NCI-H2227 (cell line): Measurements from ENCODE around the gene EFCAB11.
"Not testable (repeated sequence)": the region's sequence is repeated elsewhere in the genome, so short reads cannot be mapped to it uniquely, and the experiment has no call there.

Source experiments
- DNase-seq: peaks from one replicate; lab custom pipeline; 2025; ENCODE audit not compliant: unreplicated experiment; lab: John Stamatoyannopoulos, UW

EFCAB11 gene

GRCh38 chr14:89912667-89913211, 41.8 kb downstream of the EFCAB11 start:
- peak; percentile 81 for DNase-seq

- DNase-seq, result no peak
Measured at GRCh38 chr14:89912221-89912620, 42.3 kb downstream of the EFCAB11 start.

- no peak for DNase-seq
Measured at GRCh38 chr14:89911010-89911919, 43.3 kb downstream of the EFCAB11 start.

DNA sequence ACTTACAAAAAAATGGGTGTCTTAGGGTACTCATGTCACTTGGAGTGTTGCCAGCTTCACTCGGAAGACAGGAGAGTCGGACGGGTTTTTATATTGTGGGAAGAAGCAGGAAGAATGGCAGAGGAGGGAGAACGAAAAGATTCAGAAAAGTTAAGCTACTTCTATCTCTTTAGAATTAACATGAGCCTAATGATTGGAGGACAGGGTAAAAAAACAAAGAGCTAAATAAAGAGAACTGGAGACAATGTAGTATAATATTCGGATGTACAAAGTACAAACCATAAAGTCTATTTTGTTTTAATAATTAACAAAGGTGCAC, 43.9 kb downstream of the EFCAB11 start:
- no peak for DNase-seq

DNA sequence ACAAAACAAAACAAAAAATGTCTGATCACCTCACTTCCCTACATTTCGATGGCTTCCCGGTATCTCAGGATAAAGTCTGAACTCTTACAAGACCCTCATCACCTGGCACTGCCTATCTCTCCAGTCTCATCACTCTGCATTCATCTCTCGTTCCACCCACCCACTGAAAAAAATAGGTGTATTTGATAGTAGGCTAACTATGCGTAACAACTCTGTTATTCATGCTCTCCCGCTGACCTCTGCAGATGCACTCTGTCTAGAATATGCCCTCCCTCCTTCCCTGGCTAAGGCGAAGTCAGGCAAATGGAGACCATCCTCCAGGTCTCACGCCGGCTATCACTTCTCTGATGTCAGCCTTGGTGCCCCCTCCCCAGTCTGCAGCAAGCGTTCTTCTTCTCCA, 44.9 kb downstream of the EFCAB11 start:
- DNase-seq, result no peak

DNA sequence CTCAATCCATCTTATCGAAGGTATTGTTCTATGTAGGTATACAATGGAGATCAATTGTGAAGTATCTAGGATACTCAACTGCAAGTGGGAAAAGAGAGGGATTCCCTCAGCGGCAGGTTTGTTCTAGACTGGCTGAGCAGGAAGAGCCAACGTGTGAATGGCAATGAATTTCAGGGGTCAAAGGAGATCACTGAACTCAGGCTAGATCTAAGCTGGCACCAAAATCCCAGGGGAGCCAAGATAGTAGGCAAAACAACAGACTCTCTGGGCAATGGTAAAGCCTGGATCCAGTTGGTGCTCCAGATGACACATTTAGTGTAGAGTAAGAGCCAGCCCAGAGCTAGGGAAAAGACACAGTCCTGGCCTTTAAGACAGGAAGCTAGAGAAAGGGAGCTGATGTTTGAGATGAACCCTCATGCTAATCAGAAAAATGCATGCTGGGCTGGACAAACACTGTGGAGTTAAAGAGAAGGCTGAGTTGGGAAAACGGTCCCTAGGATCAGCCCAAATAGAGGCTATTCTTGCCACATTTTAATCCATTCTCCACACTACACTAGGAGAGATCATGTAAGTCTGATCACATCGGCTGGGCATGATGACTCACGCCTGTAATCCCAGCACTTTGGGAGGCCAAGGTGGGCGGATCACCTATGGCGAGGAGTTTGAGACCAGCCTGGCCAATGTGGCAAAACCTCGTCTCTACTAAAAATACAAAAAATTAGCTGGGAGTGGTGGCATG, 45.6 kb downstream of the EFCAB11 start:
- DNase-seq, result no peak

- DNase-seq, result no peak
Measured at GRCh38 chr14:89907655-89908054, 46.9 kb downstream of the EFCAB11 start.

- no peak for DNase-seq
Measured at GRCh38 chr14:89906000-89906399, 48.5 kb downstream of the EFCAB11 start.

DNA sequence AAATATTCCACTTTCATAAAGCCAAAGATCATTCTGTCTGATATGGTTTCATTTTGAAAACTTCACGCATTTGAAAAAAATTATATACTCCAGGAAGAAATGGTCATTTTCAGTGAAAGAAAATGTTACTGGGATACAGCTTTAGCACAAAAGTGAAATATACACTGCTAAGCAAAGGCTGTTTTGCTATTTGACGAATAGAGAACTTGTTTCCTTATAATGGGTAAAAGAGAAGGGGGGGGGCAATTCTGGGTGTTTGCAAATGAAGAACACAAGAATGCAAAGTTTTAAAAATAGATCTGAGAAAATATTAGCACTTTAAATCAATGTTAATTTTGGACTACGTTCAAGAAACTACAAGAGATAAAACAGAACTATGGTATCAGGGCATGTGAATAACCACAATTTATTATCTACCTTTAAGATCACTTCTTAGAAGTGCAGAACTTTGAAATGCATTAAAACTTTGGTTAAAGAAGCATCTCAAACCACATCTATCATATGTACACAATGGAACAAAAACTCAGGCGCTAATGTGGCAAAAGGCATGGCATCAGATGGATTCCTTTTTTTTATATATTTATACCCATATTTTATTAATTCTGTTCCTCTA, 51.1 kb downstream of the EFCAB11 start:
- no peak for DNase-seq

- no peak for DNase-seq
Measured at GRCh38 chr14:89902881-89903280, 51.6 kb downstream of the EFCAB11 start.

GRCh38 chr14:89900802-89901201, 53.7 kb downstream of the EFCAB11 start:
- DNase-seq, result no peak

DNA sequence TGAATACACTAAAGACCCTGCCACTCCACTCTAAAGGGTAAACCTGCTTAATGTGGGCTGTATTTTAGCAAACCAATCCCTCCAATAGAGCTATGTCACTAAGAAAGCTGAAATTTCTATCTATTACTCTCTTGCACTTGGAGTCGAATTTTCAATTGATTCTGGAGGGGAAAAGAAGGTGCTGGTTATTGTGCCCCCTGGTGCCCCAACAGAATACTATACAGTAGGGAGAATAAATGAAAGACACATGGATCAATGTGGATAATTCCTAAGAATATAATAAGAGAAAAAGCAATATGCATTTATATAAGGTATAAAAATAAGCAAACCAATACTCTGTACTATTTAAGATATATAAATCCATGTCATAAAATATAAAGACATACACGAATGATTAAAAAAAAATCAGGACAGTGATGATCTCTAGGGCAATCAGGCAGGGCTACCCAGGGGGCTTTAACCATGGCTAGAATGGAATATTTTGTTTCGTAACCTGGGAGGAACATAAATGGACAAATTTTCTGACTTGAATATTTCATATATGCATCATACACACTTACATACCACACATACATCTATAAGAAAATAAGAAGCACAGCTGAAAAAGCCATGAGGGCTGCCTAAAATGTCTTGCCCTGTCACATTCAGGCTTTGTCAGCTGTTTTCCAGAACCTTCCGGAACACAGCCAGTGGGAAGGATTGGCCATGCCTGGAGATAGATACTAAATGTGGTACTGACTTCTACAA, 54.4 kb downstream of the EFCAB11 start:
- no peak for DNase-seq

DNA sequence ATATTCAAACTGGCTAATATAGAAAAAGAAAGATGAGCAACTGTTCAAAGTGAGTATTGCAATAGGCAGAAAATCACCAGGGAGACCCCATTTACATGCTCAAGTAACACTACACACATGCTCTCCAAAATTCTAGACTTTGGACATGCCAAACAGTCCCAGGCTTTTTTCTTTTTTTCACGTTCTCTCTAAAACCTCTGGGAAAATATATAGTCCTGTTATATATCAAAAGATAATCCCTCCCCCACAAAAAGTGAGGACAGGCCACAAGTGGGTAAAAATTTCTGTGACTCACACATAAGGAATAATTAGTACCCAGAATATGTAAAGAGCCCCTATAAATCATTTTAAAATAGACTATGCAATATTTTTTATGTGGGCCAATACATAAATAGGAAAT, 55.2 kb downstream of the EFCAB11 start:
- no peak for DNase-seq

GRCh38 chr14:89893388-89893787, 61.1 kb downstream of the EFCAB11 start:
- DNase-seq, result not testable (repeated sequence)

DNA sequence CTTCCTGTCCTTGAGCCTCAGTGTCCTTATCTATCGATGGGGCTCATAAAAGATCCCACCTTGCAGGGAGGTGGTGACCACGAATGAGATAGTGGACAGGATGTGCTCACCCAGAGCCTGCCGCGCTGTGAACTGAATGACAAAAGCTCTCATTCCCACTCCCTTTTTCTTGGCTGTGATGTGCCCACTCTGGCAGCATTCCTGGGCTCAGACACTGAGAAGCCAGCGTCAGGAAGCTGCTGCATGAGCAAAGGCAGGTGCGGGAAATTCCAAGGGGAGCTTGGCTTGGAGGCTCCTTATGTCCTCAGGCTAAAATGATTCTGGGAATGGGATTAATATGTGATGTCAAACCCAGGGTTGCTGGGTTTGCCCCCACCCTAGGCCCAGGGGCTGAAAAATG, 61.6 kb downstream of the EFCAB11 start:
- no peak for DNase-seq

DNA sequence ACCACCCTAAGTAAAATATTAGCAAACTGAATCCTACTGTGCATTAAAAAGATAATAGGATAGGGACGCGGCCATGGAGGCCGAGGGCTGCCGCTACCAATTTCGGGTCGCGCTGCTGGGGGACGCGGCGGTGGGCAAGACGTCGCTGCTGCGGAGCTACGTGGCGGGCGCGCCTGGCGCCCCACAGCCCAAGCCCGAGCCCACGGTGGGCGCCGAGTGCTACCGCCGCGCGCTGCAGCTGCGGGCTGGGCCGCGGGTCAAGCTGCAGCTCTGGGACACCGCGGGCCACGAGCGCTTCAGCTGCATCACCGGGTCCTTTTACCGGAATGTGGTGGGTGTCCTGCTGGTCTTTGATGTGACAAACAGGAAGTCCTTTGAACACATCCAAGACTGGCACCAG, 62.8 kb downstream of the EFCAB11 start:
- DNase-seq, result not testable (repeated sequence)

DNA sequence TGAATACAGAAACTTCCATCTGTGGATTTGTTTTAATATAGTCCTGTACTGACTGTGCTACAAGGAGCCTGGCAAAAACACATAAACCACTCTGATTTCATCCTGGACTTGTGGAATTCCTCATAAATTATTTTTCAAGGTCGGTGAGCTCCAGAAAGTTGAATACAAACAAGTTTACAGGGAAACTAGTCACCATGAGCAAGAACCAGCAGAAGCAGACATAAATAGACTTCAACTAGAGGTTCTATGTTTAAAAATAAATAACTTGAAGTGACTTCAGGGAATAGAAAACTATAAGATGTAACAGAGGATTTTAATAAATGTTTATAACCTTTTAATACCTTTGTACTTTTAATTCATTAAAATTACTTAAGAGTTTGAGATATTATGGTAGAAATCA, 63.5 kb downstream of the EFCAB11 start:
- no peak for DNase-seq

GRCh38 chr14:89890589-89890988, 63.9 kb downstream of the EFCAB11 start:
- no peak for DNase-seq

DNA sequence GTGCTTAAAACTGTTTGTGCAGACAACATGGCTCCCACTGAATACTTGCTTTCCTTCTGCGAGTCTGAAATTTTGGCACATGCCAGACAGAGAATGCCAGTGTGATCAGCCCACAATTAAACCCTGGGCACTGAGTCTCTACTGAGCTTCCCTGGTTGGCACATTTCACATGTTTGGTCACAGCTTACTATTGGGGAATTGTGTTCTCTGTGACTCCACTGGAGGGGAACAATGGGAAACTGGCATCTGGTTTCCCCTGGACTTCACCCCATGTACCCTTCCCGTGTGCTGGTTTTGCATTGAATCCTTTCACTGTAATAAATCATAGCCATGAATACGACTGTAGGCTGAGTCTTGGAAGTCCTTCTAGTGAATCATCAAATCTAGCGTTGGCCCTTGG, 64.9 kb downstream of the EFCAB11 start:
- DNase-seq, result no peak

DNA sequence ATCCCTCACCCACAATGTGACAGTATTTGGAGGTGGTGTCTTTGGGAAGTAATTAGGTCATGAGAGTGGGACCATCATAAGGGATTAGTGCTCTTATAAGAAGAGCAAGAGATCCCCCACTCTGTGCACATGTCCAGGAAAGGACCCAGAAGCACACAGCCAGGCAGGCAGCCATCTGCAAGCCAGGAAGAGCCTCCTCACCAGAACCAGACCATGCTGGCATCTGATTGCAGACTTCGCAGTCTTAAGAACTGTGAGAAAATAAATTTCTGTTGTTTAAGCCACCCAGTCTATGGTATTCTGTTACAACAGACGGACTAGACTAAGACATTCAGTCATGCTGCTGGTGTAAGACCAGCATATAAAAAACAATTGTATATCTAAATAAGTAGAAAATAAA, 69.8 kb downstream of the EFCAB11 start:
- no peak for DNase-seq

DNA sequence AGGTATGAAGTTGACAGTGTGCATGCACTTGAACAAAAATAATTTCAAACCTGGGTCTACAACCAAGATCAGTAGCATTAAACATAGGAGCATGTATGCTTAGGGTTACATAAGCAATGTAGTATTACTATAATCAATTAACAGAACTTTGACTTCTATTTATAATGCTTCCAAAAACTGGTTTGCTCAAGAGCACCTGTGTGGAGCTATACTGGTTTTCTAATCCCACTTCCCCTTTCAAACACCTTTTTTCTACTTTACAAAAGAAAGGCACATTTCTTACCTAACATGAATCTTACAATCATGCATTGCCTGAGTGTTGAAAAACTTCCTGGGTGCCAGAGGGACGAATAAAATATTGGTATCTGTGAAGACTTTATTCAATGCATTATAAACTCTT, 72.7 kb downstream of the EFCAB11 start:
- no peak for DNase-seq
